Islet precursor cell (in vitro differentiated cells): Measurements from ENCODE around the gene FBXO30.

Source experiments
- DNase-seq: peaks from one replicate; pipeline ENCODE4 v3.0.0-alpha.2; 2018

Gene FBXO30

GRCh38 chr6:145749632-145750031, 65.0 kb downstream of the FBXO30 start:
- DNase-seq, result no peak

DNA sequence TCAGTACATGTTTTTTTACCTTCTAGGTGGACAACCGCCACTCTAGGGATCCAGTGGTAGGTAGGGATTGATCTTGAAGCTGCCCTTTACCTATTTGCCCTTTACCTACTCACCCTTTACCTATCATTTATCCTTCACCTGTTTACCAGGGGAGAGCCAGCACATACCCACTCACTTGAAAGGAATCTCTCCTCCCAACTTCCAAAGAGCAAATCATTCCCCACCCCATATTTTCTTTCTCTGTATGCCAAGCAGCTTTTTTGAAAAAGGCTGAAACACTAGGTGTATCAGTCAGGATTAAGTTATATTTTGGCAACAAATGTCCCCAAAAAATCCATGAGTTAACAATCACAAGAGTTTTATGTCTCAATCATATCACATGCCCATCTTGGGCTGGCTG, 68.7 kb downstream of the FBXO30 start:
- DNase-seq, result no peak

GRCh38 chr6:145744619-145745018, 70.0 kb downstream of the FBXO30 start:
- DNase-seq, result no peak
